NCI-H1930 (cell line): ENCODE measurements around the gene ALLC.
"Not testable (repeated sequence)": the region's sequence is repeated elsewhere in the genome, so short reads cannot be mapped to it uniquely, and the experiment has no call there.

Experiments
- DNase-seq, 2 experiments: peaks; one replicate each; lab custom pipeline; 2025; lab: John Stamatoyannopoulos, UW

ALLC gene

DNA sequence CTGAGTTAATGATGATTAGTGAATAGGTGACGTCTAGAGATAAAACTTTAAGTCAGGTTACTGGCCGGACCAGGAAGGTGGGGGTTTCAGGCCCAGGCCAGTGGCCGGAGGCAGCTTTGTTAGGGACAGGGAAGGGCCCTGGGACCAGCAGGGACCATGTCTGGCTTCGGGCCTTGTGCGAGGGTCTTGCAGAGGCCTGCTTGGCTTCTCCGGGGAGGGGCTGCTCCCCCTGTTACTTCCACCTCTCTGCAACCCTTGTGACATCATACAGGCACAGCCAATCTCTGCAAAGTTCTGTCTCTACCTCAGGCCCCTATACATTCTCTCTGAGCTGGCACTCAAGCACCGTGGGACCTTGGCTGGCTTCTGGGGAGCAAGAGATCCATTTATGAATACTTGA lies at the start of gene ALLC:
Gene ALLC, plus strand, starts transcription at position 320 of the 400 bp plus-strand sequence. CDS start 12,958 bp downstream, outside the sequence.
- no peak for DNase-seq

DNA sequence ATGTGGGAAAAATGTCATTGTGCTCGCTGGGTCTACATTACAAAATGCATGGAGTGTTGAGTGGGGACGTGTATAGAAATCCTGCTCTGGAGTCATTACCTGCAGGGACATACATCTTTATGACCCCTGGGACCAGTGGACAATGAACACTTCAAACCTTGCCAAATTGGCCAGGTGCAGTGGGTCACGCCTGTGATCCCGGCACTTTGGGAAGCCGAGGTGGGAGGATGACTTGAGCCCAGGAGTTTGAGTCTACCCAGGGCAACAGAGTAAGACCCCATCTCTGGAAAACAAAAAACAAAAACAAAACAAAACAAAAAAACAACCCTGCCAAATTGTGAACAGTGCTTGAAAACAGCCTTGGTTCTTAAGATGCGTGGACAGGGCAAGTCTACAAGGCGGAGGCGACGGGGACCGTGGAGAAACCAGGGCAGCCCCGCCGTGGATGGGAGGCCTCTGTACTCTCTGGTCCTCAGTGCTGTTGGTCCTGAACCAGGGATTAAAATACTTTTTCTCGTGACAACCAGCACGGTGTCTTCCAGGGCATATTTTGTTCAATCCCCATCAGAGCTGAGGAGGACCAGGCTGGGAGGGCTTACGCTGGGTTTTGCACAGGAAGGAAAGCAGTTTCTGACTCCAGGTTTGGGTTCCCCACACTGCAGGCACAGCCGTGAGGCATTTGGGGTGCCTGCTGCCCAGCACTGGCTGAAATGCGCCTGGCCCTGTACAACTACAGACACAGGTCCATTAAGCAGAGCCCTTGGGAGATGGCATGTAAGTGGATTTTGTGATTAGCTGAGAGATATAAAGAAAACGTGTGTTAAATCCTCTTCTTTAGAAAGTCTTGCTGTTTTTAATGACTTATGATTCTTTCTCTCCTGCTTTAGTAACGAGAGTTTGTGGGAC lies 49.4 kb upstream of the ALLC start:
- no peak for DNase-seq

- DNase-seq, result not testable (repeated sequence)
Measured at GRCh38 chr2:3609279-3609673, 48.7 kb upstream of the ALLC start.

- DNase-seq, result no peak
Measured at GRCh38 chr2:3610415-3610814, 47.6 kb upstream of the ALLC start.

GRCh38 chr2:3610881-3611505 lies 47.0 kb upstream of the ALLC start:
- no peak for DNase-seq

DNA sequence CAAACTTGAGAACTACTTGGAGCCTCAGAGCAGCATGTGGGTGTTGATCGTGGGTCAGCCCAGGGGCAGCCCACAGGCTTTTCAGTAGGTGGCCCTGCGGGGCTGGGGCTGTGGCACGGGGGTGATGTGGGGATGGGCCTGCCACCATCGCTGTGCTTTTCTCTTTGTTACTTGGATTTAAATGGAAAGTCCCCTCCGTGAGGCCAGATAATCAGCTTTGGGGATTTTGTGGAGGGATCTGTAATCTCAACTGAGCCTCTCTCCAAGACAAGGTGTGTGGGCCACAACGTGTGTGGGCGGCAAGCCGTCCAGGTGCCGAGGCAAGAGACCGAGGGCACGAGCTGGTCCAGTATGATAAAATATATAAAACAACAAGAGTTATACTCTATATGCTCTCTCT lies 46.4 kb upstream of the ALLC start:
- DNase-seq, result no peak

- no peak for DNase-seq
Measured at GRCh38 chr2:3612639-3613523, 45.1 kb upstream of the ALLC start.

- DNase-seq, result no peak
Measured at GRCh38 chr2:3613524-3613905, 44.5 kb upstream of the ALLC start.

GRCh38 chr2:3614743-3615142 lies 43.3 kb upstream of the ALLC start:
- DNase-seq, result not testable (repeated sequence)

GRCh38 chr2:3615541-3616200 lies 42.3 kb upstream of the ALLC start:
- not testable (repeated sequence) for DNase-seq

- DNase-seq, result not testable (repeated sequence)
Measured at GRCh38 chr2:3616435-3617197, 41.4 kb upstream of the ALLC start.

DNA sequence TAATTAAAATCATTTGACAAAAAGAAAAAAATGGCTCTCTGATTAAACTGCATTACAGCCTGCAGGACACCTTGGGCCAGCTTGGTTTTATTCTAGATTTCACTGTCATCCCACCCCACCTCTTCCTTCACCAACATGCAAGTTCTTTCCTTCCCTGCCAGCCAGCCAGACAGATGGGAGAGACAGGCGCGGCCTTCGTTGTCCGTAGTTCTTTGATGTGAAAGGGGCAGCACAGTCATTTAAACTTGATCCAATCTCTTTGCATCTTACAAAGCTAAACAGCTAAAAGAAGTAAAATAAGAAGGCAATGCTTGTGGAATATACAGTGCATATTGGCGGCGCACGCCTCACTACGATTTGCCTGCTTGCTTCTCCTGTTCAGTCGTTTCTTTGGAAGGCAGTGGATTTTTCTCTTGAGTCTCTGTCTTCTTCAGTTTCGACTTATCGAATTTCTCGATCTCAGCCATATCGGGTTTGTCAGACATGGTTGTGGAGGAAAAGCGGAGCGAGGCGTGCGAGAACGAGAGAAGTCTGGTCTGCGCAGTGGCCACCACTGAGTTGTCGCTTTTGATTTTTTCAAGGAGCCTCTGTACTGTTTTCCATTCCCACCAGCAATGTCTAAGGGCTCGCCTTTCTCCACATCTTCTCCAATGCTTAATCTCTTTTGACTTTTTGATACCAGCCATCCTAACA lies 40.7 kb upstream of the ALLC start:
- no peak for DNase-seq

GRCh38 chr2:3618367-3618766 lies 39.6 kb upstream of the ALLC start:
- no peak for DNase-seq

- DNase-seq, result no peak
Measured at GRCh38 chr2:3619033-3619432, 39.0 kb upstream of the ALLC start.

DNA sequence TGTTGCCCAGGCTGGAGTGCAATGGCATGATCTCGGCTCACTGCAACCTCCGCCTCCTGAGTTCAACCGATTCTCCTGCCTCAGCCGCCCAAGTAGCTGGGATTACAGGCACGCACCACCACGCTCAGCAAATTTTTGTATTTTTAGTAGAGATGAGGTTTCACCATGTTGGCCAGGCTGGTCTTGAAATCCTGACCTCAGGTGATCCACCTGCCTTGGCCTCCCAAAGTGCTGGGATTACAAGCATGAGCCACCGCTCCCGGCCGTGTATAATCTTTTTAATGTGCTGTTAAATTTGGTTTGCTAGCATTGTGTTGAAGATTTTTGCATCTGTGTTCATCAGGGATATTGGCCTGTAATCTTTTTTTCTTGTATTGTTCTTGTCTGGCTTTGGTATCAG lies 38.3 kb upstream of the ALLC start:
- DNase-seq, result not testable (repeated sequence)

GRCh38 chr2:3620834-3621233 lies 37.2 kb upstream of the ALLC start:
- no peak for DNase-seq

GRCh38 chr2:3622967-3623366 lies 35.0 kb upstream of the ALLC start:
- no peak for DNase-seq

DNA sequence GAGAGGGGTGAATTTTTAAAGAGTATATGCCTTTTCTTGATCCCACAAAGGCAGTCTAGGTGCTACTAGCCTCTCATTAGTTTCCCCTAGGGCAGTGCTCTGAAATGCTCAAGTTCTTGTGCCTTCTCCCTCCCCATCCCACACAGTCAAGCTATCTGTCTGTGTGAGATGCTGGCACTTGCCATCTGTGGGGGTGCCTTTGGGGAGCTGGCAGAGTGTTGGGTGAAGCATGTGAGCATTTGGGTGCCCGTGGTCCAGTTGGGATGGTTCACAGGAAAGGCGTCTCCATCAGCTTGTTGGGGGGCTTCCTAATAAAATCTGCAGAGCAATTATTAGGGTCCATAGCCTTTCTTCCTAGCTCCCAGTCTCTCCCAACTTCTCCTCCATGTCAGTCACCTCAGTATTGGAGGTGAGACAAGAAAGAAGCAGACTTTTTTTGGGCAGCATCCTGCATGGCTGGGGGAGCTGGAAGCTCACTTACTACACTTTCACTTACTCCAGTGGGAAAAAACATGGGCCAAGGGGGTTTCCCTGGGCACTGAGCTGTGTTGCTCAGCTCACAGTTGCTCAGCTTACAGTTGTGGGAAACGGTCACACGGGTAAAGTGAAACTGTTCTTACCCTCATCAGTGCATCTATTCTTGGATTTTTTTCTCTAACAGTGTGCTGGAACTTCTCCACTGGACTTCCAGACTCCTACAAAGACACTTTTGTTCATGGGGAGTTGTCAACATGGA lies 33.8 kb upstream of the ALLC start:
- no peak for DNase-seq

- DNase-seq, result no peak
Measured at GRCh38 chr2:3625186-3625585, 32.8 kb upstream of the ALLC start.
